Brain microvascular endothelial cell (primary cell): ENCODE measurements around the gene METRN.

ENCODE experiments used
- DNase-seq: peaks from one replicate; pipeline ENCODE4 v3.0.0-alpha.2; 2020
- H3K27ac ChIP-seq: fragments of 250-450 bp; sonication (Bioruptor Pico); 2 replicates; pipeline ENCODE4 v1.5.1; 2020; ENCODE audit warnings: mild to moderate bottlenecking, moderate library complexity
- H3K27me3 ChIP-seq: fragments of 250-450 bp; sonication (Bioruptor Pico); replicated peaks from 2 replicates; pipeline ENCODE4 v1.5.1; 2020; ENCODE audit warnings: mild to moderate bottlenecking
- H3K36me3 ChIP-seq: fragments of 250-450 bp; sonication (Bioruptor Pico); replicated peaks from 2 replicates; pipeline ENCODE4 v1.5.1; 2020; ENCODE audit warnings: mild to moderate bottlenecking
- H3K4me3 ChIP-seq: 2 replicates; pipeline ENCODE4 v1.5.1; 2011; ENCODE audit warnings: low read depth, mild to moderate bottlenecking, control low read depth, low read length, moderate library complexity
- in situ Hi-C: cut with HindIII; loops from 2 replicates; pipeline ENCODE4 v1.10.0; 2017; ENCODE audit warnings: low sequenced_read_pairs, low pct_ligation_motif_present
- TF ChIP-seq, protein P1 (sequence below): IDR thresholded peaks from 2 replicates; pipeline ENCODE4 v1.5.1; 2011; ENCODE audit warnings: low read depth, mild to moderate bottlenecking, moderate library complexity, low read length, control low read depth, inconsistent platforms; ENCODE audit errors: missing control alignments

METRN gene

DNA sequence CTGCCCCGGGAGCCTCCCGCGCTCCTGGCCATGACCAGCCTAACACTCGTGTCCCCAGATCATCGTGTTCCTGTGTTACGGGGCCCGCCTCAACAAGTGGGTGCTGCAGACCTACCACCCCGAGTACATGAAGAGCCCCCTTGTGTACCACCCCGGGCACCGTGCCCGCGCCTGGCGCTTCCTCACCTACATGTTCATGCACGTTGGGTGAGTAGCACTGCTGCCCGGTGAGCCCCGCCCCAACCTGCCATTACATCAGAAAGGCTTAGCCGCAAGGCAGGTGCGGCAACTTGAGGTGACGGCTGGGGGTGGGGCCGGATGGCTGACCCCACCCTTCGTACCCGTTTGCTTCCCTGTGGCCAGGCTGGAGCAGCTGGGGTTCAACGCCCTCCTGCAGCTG, 38.0 kb upstream of the METRN start:
- H3K36me3 ChIP-seq = peaks cover 30% of the 10 kb centered on the region
- TF ChIP-seq, protein P1, sequence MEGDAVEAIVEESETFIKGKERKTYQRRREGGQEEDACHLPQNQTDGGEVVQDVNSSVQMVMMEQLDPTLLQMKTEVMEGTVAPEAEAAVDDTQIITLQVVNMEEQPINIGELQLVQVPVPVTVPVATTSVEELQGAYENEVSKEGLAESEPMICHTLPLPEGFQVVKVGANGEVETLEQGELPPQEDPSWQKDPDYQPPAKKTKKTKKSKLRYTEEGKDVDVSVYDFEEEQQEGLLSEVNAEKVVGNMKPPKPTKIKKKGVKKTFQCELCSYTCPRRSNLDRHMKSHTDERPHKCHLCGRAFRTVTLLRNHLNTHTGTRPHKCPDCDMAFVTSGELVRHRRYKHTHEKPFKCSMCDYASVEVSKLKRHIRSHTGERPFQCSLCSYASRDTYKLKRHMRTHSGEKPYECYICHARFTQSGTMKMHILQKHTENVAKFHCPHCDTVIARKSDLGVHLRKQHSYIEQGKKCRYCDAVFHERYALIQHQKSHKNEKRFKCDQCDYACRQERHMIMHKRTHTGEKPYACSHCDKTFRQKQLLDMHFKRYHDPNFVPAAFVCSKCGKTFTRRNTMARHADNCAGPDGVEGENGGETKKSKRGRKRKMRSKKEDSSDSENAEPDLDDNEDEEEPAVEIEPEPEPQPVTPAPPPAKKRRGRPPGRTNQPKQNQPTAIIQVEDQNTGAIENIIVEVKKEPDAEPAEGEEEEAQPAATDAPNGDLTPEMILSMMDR = no peak
- no peaks in the 10 kb centered on the region for H3K27me3 ChIP-seq
- DNase-seq = no peak
- in situ Hi-C loops = no loop called here
- no peak overlapping the region for H3K27ac ChIP-seq
- H3K4me3 ChIP-seq = no peak overlapping the region

- no peak overlapping the region for H3K27ac ChIP-seq
- TF ChIP-seq, protein P1 = no peak
- no peak for DNase-seq
- no peak overlapping the region for H3K4me3 ChIP-seq
- H3K27me3 ChIP-seq = no peaks in the 10 kb centered on the region
- H3K36me3 ChIP-seq = peaks cover 30% of the 10 kb centered on the region
- in situ Hi-C loops = no loop called here
Observed at GRCh38 chr16:677316-678190, 37.4 kb upstream of the METRN start.

- TF ChIP-seq, protein P1 = no peak
- DNase-seq = no peak
- H3K36me3 ChIP-seq = peaks cover 30% of the 10 kb centered on the region
- in situ Hi-C loops = no loop called here
- H3K27ac ChIP-seq = no peak overlapping the region
- H3K4me3 ChIP-seq = no peak overlapping the region
- no peaks in the 10 kb centered on the region for H3K27me3 ChIP-seq
Observed at GRCh38 chr16:678209-678857, 36.6 kb upstream of the METRN start.

DNA sequence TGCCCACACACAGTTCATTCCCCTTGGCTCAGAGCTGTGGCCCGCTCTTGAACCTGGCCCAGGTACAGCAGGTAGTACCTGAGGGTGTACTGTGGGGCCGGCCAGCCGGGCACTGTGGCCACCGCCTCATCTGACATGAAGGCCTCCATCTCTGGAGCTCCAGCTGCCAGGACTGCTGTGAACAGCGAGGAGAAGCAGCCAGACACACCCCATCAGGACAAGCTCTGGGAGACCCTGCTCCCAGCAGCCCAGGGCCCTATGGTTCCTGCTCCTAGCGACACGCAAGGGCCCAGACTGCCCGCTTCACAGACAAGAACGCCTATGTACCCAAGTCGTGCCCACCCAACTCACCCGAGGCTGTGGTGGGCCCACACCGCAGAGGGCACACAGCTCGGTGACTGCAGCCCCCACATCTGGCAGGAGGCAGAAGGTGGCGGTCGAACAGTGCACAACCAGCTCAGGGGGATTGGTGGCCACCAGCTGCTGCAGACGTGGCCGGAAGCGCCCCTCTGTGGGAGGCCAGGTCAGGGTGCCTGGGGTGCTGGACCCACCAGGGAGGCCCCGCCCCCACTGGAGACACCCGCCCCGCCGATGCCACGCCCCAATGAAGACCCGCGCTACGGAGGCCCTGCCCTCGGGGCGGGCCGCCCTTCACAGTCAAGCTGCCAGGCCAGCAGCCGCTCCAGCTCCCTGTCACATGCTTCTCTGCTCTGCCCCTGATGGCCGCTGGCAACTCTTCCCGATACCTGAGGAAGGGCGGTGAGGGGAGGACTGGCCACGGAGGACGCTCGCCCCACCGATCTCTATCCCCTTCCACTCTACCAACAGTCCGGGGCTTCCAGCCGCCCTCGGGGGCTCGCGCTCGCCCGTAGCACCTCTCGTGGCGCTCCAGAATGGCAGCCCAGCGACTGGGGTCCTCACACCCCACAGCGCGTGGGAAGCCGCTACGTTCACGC, 35.8 kb upstream of the METRN start:
- in situ Hi-C loops = no loop called here
- no peak for DNase-seq
- Histone ChIP-seq H3K4me3 (peak overlapping the region; percentile 56), H3K27me3 (no peaks in the 10 kb centered on the region), H3K36me3 (peaks cover 25% of the 10 kb centered on the region), H3K27ac (no peak overlapping the region)
- TF ChIP-seq, protein P1 = no peak

DNA sequence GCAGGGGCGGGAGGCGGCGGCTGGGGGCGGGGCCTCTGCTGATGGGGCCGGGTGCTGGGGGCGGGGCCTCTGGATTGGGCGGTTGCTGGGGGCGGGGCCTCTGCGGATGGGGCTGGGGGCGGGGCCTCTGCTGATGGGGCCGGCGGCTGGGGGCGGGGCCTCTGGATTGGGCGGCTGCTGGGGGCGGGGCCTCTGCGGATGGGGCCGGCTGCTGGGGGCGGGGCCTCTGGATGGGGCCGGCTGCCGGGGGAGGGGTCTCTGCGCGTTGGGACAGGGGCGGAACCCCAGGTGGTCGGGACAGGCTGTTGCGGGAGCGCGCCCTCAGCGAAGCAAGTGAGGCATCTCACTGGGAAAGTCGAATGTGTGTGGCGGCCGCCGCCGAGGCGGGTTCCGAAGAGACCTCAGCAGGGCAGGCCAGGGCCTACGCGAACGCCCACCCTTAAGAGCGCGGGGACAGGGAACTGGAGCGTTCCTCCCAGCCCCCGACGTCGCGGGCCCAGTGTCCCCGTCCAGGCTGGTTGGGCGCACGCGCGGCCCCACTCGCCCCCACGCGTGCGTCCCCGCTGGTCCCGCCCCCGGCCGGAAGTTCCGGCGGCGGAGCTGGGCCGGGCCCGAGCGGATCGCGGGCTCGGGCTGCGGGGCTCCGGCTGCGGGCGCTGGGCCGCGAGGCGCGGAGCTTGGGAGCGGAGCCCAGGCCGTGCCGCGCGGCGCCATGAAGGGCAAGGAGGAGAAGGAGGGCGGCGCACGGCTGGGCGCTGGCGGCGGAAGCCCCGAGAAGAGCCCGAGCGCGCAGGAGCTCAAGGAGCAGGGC, 34.9 kb upstream of the METRN start, which contains the start of gene STUB1:
TSS of gene STUB1 (plus strand) at position 597 of the 811 bp plus-strand sequence. CDS start at position 713, 116 bp downstream.
- Histone ChIP-seq H3K27me3 (no peaks in the 10 kb centered on the region), H3K4me3 (peak within 1 kb of the TSS; percentile 72), H3K36me3 (peaks cover 20% of the 10 kb centered on the region), H3K27ac (peak within 1 kb of the TSS; percentile 59)
- in situ Hi-C loops = no loop called here
- TF ChIP-seq, protein P1 = no peak
- DNase-seq = peak; percentile 76
